A549 (cell line): ENCODE results near the gene ADARB2. TPM values are rescaled to one million over a fixed set of nuclear protein-coding genes. Genes with fewer than 3 reads are reported as not detected.

Experiments used
- ATAC-seq, 2 experiments: fragments of 200-7000 bp in 1 of 2; fragments of >200 bp in 1 of 2; cut with Nextera tagmentation in 1 of 2; cut with Tn5 transposase in 1 of 2; 3 replicates each; pipeline versions ENCODE4 v1.8.0 to v1.9.1; 2018 to 2020; ENCODE audit warnings: mild to moderate bottlenecking in 1 of 2, moderate library complexity in 1 of 2
- CTCF ChIA-PET: fragments of 300-600 bp; sonication (Branson Sonifier 250); formaldehyde crosslinking; extraction: SDS; loops from one replicate; lab custom pipeline; 2021; ENCODE audit warnings: antibody characterized with exemption, inconsistent platforms; lab: Yijun Ruan, JAX
- POLR2A ChIA-PET: fragments of 350-600 bp; formaldehyde crosslinking; extraction: SDS; loops from one replicate; lab custom pipeline; 2021; ENCODE audit warnings: antibody characterized with exemption, inconsistent platforms; lab: Yijun Ruan, JAX
- DNase-seq, 2 experiments: peaks; one replicate each; pipeline versions ENCODE4 v3.0.0 to v3.0.0-alpha.2; 2011 to 2016; ENCODE audit warnings: low read depth in 1 of 2, low spot score in 1 of 2
- FAIRE-seq: peaks from 2 replicates; lab custom pipeline; 2011; peaks lifted over from hg19 to GRCh38; lab: Jason Lieb, UNC
- H3K27ac ChIP-seq, 2 experiments: fragments of >200 bp; sonication (Bioruptor Twin); formaldehyde crosslinking; 3 replicates each; pipeline ENCODE4 v1.5.1; 2016 to 2017
- H3K4me1 ChIP-seq: fragments of >200 bp; sonication (Bioruptor Twin); formaldehyde crosslinking; 3 replicates; pipeline ENCODE4 v1.6.1; 2016
- H3K4me2 ChIP-seq: fragments of >200 bp; sonication (Bioruptor Twin); formaldehyde crosslinking; 3 replicates; pipeline ENCODE4 v1.6.1; 2016
- H3K4me3 ChIP-seq: fragments of >200 bp; sonication (Bioruptor Twin); formaldehyde crosslinking; 3 replicates; pipeline ENCODE4 v1.5.1; 2016
- H3K9me3 ChIP-seq: fragments of >200 bp; sonication (Bioruptor Twin); formaldehyde crosslinking; 3 replicates; pipeline ENCODE4 v1.6.1; 2016
- ATOH8 ChIP-seq: fragments of 250-450 bp; sonication (Bioruptor Pico); IDR thresholded peaks from 2 replicates; pipeline ENCODE4 v1.5.0; 2020; ENCODE audit warnings: low read depth, mild to moderate bottlenecking, moderate library complexity
- BCL3 ChIP-seq: fragments of >200 bp; sonication (Bioruptor Twin); formaldehyde crosslinking; IDR thresholded peaks from 3 replicates; pipeline ENCODE4 v1.6.1; 2016
- CEBPB ChIP-seq, 2 experiments: fragments of >200 bp in 1 of 2; sonication (Bioruptor Twin) in 1 of 2; formaldehyde crosslinking in 1 of 2; IDR thresholded peaks; 2 replicates each; pipeline ENCODE4 v1.6.1; 2012 to 2016
- CHD4 ChIP-seq: fragments of 200-600 bp; sonication (generic); IDR thresholded peaks from 2 replicates; pipeline ENCODE4 v1.6.1; 2016; ENCODE audit warnings: antibody characterized with exemption, mild to moderate bottlenecking, borderline replicate concordance
- ELK1 ChIP-seq: fragments of 150-350 bp; IDR thresholded peaks from 2 replicates; pipeline ENCODE4 v1.6.1; 2014; ENCODE audit warnings: low read depth, mild to moderate bottlenecking, low read length
- EP300 ChIP-seq, 2 experiments: fragments of >200 bp; sonication (Bioruptor Twin); formaldehyde crosslinking; IDR thresholded peaks; 2 replicates in 1 of 2; 3 replicates in 1 of 2; pipeline ENCODE4 v1.6.1; 2016 to 2017
- FOSB ChIP-seq: fragments of 250-450 bp; sonication (Bioruptor Pico); IDR thresholded peaks from 2 replicates; pipeline ENCODE4 v1.5.0; 2020; ENCODE audit warnings: mild to moderate bottlenecking, moderate library complexity
- FOXS1 ChIP-seq: fragments of 250-450 bp; sonication (Bioruptor Pico); IDR thresholded peaks from 2 replicates; pipeline ENCODE4 v1.5.0; 2020; ENCODE audit warnings: mild to moderate bottlenecking, moderate library complexity
- GATA3 ChIP-seq: IDR thresholded peaks from 2 replicates; pipeline ENCODE4 v1.6.1; 2012; ENCODE audit warnings: borderline replicate concordance
- HMGXB4 ChIP-seq: fragments of 250-450 bp; sonication (Bioruptor Pico); IDR thresholded peaks from 2 replicates; pipeline ENCODE4 v1.5.0; 2021; ENCODE audit warnings: mild to moderate bottlenecking, moderate library complexity, borderline replicate concordance
- HOXB5 ChIP-seq: fragments of 250-450 bp; sonication (Bioruptor Pico); IDR thresholded peaks from 2 replicates; pipeline ENCODE4 v1.5.0; 2020; ENCODE audit warnings: mild to moderate bottlenecking, moderate library complexity
- JUN ChIP-seq, 2 experiments: fragments of >200 bp; sonication (Bioruptor Twin); formaldehyde crosslinking; IDR thresholded peaks; 2 replicates in 1 of 2; 3 replicates in 1 of 2; pipeline ENCODE4 v1.6.1; 2016 to 2017
- MAFK ChIP-seq: fragments of 450-650 bp; IDR thresholded peaks from 2 replicates; pipeline ENCODE4 v1.6.1; 2014; ENCODE audit not compliant: partially characterized antibody
- MAX ChIP-seq: IDR thresholded peaks from 2 replicates; pipeline ENCODE4 v1.6.1; 2012
- MYC ChIP-seq: IDR thresholded peaks from 2 replicates; pipeline ENCODE4 v1.6.1; 2012; ENCODE audit warnings: mild to moderate bottlenecking, inconsistent platforms, low read length, improper control_type of control experiment, borderline replicate concordance
- NFE2L2 ChIP-seq: fragments of 150-350 bp; conservative IDR thresholded peaks from 2 replicates; pipeline ENCODE4 v1.6.1; 2014; ENCODE audit warnings: low read length
- NR3C1 ChIP-seq: fragments of >200 bp; sonication (Bioruptor Twin); formaldehyde crosslinking; IDR thresholded peaks from 3 replicates; pipeline ENCODE4 v1.6.1; 2017
- PBX3 ChIP-seq: IDR thresholded peaks from 2 replicates; pipeline ENCODE4 v1.6.1; 2012
- POLR2A ChIP-seq: IDR thresholded peaks from 2 replicates; pipeline ENCODE4 v1.6.1; 2012; ENCODE audit warnings: mild to moderate bottlenecking, low read length
- REST ChIP-seq: fragments of 200-600 bp; sonication (generic); IDR thresholded peaks from 2 replicates; pipeline ENCODE4 v1.6.1; 2016; ENCODE audit warnings: antibody characterized with exemption, mild to moderate bottlenecking, moderate library complexity
- RNF2 ChIP-seq: fragments of 200-600 bp; sonication (generic); IDR thresholded peaks from 2 replicates; pipeline ENCODE4 v1.6.1; 2016; ENCODE audit warnings: low read depth, mild to moderate bottlenecking, antibody characterized with exemption, moderate library complexity, borderline replicate concordance
- USF2 ChIP-seq: fragments of 450-650 bp; IDR thresholded peaks from 2 replicates; pipeline ENCODE4 v1.6.1; 2014; ENCODE audit warnings: antibody characterized with exemption
- ZNF302 ChIP-seq: fragments of 250-450 bp; sonication (Bioruptor Pico); IDR thresholded peaks from 2 replicates; pipeline ENCODE4 v1.9.0; 2021; ENCODE audit warnings: inconsistent platforms, mild to moderate bottlenecking, moderate library complexity
- WGBS: methylation state at CpG from one replicate; pipeline ENCODE4 v1.1.6; 2017; ENCODE audit errors: missing lambda C conversion rate; 5-methylcytosine and 5-hydroxymethylcytosine counted together
- polyA plus RNA-seq, 4 experiments: library from polyadenylated mRNA; depleted of rRNA in 3 of 4; stranded (reverse); fragments of >200 nt; fragmentation: RNase III in 1 of 4; extraction: RNeasy Plus Mini Kit Qiagen cat#74134 plus additional on column Dnase treatment in 1 of 4; gene quantifications; 2 replicates in 3 of 4; 3 replicates in 1 of 4; pipeline ENCODE4 v1.2.3, GENCODE V29; 2011 to 2017

Gene ADARB2
- polyA plus RNA-seq, 2 of the 4 experiments (the other 2 are of a cell fraction): not detected

GRCh38 chr10:1195828-1196227 lies 541.5 kb downstream of the ADARB2 start:
- FAIRE-seq: no peak
- TF ChIP-seq JUN (IDR thresholded peaks at IDR 0.05): no peak
- TF ChIP-seq RNF2: no peak
- TF ChIP-seq USF2: no peak
- no peak for TF ChIP-seq MAFK
- TF ChIP-seq POLR2A: no peak
- TF ChIP-seq CHD4: no peak
- TF ChIP-seq EP300 (IDR thresholded peaks at IDR 0.05): no peak
- no peak for TF ChIP-seq HOXB5
- no peak for TF ChIP-seq PBX3
- TF ChIP-seq ATOH8 (CRISPR knock-in tag): no peak
- TF ChIP-seq ELK1: no peak
- no peak for TF ChIP-seq MAX
- no peak for TF ChIP-seq FOSB (CRISPR knock-in tag)
- no peak for TF ChIP-seq MYC
- no peak for TF ChIP-seq GATA3
- TF ChIP-seq CEBPB (IDR thresholded peaks at IDR 0.05): no peak
- no peak for TF ChIP-seq FOXS1 (CRISPR knock-in tag)
- no peak for TF ChIP-seq BCL3
- no peak for TF ChIP-seq NFE2L2
- H3K9me3 ChIP-seq: no peaks in the 10 kb centered on the region
- H3K27ac ChIP-seq: no peak overlapping the region
- ATAC-seq: no peak; a peak in 1 of 6 replicates
- ChIA-PET CTCF (interaction anchor here (0.6 to 1.4 kb wide), 3 partner anchors 17 to 270 kb away, joined by 3 read pairs; no protein-coding TSS in a partner anchor), POLR2A (no interaction called here)
- no peak for DNase-seq
- 26% methylated on average over 9 of the region's 9 CpGs for WGBS
- no peak overlapping the region for H3K4me3 ChIP-seq
- no peaks in the 10 kb centered on the region for H3K4me1 ChIP-seq
- H3K4me2 ChIP-seq: no peak overlapping the region

- POLR2A ChIA-PET: no interaction called here
- CTCF ChIA-PET: no interaction called here
- Histone ChIP-seq H3K9me3 (no peaks in the 10 kb centered on the region), H3K4me1 (no peaks in the 10 kb centered on the region), H3K4me2 (no peak overlapping the region), H3K27ac (no peak overlapping the region), H3K4me3 (no peak overlapping the region)
- FAIRE-seq: no peak
- 47% methylated on average over 7 of the region's 7 CpGs for WGBS
- ATAC-seq: no peak
- DNase-seq: no peak
- no peak for TF ChIP-seq REST
- TF ChIP-seq NFE2L2: no peak
- TF ChIP-seq HMGXB4: no peak
- no peak for TF ChIP-seq ZNF302
- no peak for TF ChIP-seq NR3C1
- TF ChIP-seq MAFK: no peak
Observed at GRCh38 chr10:1194161-1194560, 543.2 kb downstream of the ADARB2 start.
